GM20000 (cell line): ENCODE data around the gene CBL.

Experiments used
- DNase-seq: peaks from one replicate; pipeline ENCODE4 v3.0.0; 2012; ENCODE audit warnings: low spot score
- CTCF ChIP-seq: IDR thresholded peaks from 2 replicates; pipeline ENCODE4 v1.5.1; 2012; ENCODE audit warnings: mild to moderate bottlenecking, control low read depth; ENCODE audit errors: extremely low read depth, missing control alignments

The CBL gene

GRCh38 chr11:119320240-119320775, 114.2 kb downstream of the CBL start:
- DNase-seq: no peak
- TF ChIP-seq CTCF: no peak

GRCh38 chr11:119320776-119321524, 114.8 kb downstream of the CBL start:
- TF ChIP-seq CTCF: no peak
- peak; percentile 88 for DNase-seq

- no peak for DNase-seq
- TF ChIP-seq CTCF: no peak
These were observed 116.2 kb downstream of the CBL start for GRCh38 chr11:119322360-119322739.

- no peak for TF ChIP-seq CTCF
- no peak for DNase-seq
These were observed 116.9 kb downstream of the CBL start for GRCh38 chr11:119322921-119323531.

DNA sequence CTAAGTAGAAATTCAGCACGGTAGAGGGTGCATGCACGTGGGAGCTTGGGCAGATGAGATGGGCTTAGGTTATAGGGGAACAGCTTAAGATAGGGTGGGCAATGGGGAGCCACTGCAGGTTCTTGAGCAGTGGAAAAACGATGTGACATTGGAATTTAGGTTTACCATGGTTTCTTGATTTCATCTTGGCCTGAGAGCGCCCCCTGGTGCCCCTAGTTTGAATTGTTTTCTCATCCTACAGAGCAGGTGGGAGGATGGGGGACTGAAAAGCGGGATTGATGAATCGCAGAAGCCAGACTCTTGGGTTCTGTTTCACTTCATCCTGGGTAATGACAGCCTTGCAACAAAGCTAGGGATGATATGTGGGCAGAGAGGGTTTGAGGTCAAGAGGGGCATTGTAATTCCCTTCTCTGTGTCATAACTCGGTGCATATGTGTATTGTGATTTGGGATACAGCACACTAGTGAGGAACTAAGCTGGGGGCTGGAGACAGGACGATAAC, 117.4 kb downstream of the CBL start:
- peak; percentile 71 for DNase-seq

GRCh38 chr11:119324189-119324588, 118.0 kb downstream of the CBL start:
- no peak for TF ChIP-seq CTCF
- no peak for DNase-seq

More for the DNA sequence above, 117.4 kb downstream of the CBL start:
- TF ChIP-seq CTCF: peak; percentile 59

GRCh38 chr11:119329320-119329719, 123.2 kb downstream of the CBL start:
- DNase-seq: no peak
- TF ChIP-seq CTCF: no peak
